DND-41 (cell line): ENCODE data around the gene PPP1R18.

Experiments used
- ATAC-seq: fragments of 200-7000 bp; cut with Tn5 transposase; 3 replicates; pipeline ENCODE4 v1.9.1; 2021; ENCODE audit warnings: low read depth; ENCODE audit not compliant: insufficient read depth
- DNase-seq: peaks from one replicate; pipeline ENCODE4 v3.0.0-alpha.2; 2020
- H2AFZ ChIP-seq: 2 replicates; pipeline ENCODE4 v1.6.0; 2012; ENCODE audit warnings: low read depth, low read length
- H3K27ac ChIP-seq: 2 replicates; pipeline ENCODE4 v1.5.1; 2012; ENCODE audit warnings: low read length, inconsistent platforms
- H3K27me3 ChIP-seq: fragments of 200-600 bp; sonication (generic); 2 replicates; pipeline ENCODE4 v1.6.0; 2012; ENCODE audit warnings: low read length, mild to moderate bottlenecking, inconsistent platforms; ENCODE audit not compliant: insufficient read depth, poor library complexity
- H3K36me3 ChIP-seq: 2 replicates; pipeline ENCODE4 v1.5.1; 2012; ENCODE audit warnings: low read length, inconsistent platforms; ENCODE audit not compliant: insufficient read depth
- H3K4me1 ChIP-seq: 2 replicates; pipeline ENCODE4 v1.5.1; 2012; ENCODE audit warnings: mild to moderate bottlenecking, low read length; ENCODE audit not compliant: insufficient read depth
- H3K4me2 ChIP-seq: 2 replicates; pipeline ENCODE4 v1.6.0; 2012; ENCODE audit warnings: mild to moderate bottlenecking, moderate library complexity, low read length, inconsistent platforms; ENCODE audit not compliant: insufficient read depth
- H3K4me3 ChIP-seq, 2 experiments: fragments of 200-600 bp in 1 of 2; shearing (Covaris generic) in 1 of 2; 2 replicates each; pipeline ENCODE4 v1.5.1; 2012 to 2016; ENCODE audit warnings: inconsistent platforms in 2 of 2, low read length in 2 of 2, mild to moderate bottlenecking in 2 of 2, low read depth in 1 of 2, moderate library complexity in 1 of 2
- H3K79me2 ChIP-seq: 2 replicates; pipeline ENCODE4 v1.6.0; 2012; ENCODE audit warnings: low read length, inconsistent platforms; ENCODE audit not compliant: insufficient read depth
- H3K9ac ChIP-seq: 2 replicates; pipeline ENCODE4 v1.6.0; 2012; ENCODE audit warnings: low read depth, mild to moderate bottlenecking, inconsistent platforms, low read length, moderate library complexity
- H3K9me3 ChIP-seq: 2 replicates; pipeline ENCODE4 v1.5.1; 2012; ENCODE audit warnings: low read length, moderate library complexity, mild to moderate bottlenecking, inconsistent platforms; ENCODE audit not compliant: insufficient read depth, severe bottlenecking
- H4K20me1 ChIP-seq: 2 replicates; pipeline ENCODE4 v1.6.0; 2012; ENCODE audit warnings: low read length; ENCODE audit not compliant: insufficient read depth
- EZH2 ChIP-seq: IDR thresholded peaks from 3 replicates; pipeline ENCODE4 v1.6.1; 2012; ENCODE audit warnings: borderline replicate concordance, low read depth, mild to moderate bottlenecking, moderate library complexity, low read length, inconsistent platforms; ENCODE audit not compliant: severe bottlenecking
- TF ChIP-seq, protein P1 (sequence below): IDR thresholded peaks from 2 replicates; pipeline ENCODE4 v1.5.1; 2012; ENCODE audit warnings: borderline replicate concordance, low read length, moderate library complexity, mild to moderate bottlenecking; ENCODE audit not compliant: poor library complexity, severe bottlenecking; ENCODE audit errors: extremely low read depth

The PPP1R18 gene

GRCh38 chr6:30647242-30648116 is 39.0 kb downstream of the PPP1R18 start:
- no peak for TF ChIP-seq EZH2
- TF ChIP-seq, protein P1, sequence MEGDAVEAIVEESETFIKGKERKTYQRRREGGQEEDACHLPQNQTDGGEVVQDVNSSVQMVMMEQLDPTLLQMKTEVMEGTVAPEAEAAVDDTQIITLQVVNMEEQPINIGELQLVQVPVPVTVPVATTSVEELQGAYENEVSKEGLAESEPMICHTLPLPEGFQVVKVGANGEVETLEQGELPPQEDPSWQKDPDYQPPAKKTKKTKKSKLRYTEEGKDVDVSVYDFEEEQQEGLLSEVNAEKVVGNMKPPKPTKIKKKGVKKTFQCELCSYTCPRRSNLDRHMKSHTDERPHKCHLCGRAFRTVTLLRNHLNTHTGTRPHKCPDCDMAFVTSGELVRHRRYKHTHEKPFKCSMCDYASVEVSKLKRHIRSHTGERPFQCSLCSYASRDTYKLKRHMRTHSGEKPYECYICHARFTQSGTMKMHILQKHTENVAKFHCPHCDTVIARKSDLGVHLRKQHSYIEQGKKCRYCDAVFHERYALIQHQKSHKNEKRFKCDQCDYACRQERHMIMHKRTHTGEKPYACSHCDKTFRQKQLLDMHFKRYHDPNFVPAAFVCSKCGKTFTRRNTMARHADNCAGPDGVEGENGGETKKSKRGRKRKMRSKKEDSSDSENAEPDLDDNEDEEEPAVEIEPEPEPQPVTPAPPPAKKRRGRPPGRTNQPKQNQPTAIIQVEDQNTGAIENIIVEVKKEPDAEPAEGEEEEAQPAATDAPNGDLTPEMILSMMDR, result no peak
- H3K27me3 ChIP-seq, result no peaks in the 10 kb centered on the region
- peak overlapping the region; percentile 94 to 98 for H3K4me3 ChIP-seq
- H4K20me1 ChIP-seq, result peaks cover 9% of the 10 kb centered on the region; the same call in 1 of the 2 replicates
- H2AFZ ChIP-seq, result peak overlapping the region; percentile 95
- peaks cover 62% of the 10 kb centered on the region for H3K79me2 ChIP-seq
- peak overlapping the region; percentile 95 for H3K27ac ChIP-seq
- peaks cover 32% of the 10 kb centered on the region for H3K4me1 ChIP-seq
- ATAC-seq (peak; percentile 79), DNase-seq (peak; percentile 74)
- peak overlapping the region; percentile 68 for H3K4me2 ChIP-seq
- no peaks in the 10 kb centered on the region for H3K9me3 ChIP-seq
- H3K36me3 ChIP-seq, result peaks cover 61% of the 10 kb centered on the region
- peak overlapping the region; percentile 96 for H3K9ac ChIP-seq

GRCh38 chr6:30646450-30647241 is 39.8 kb downstream of the PPP1R18 start, which contains the start of gene C6orf136:
C6orf136 (plus strand) TSS chr6:30647133; CDS start chr6:30647232, 99 bp downstream.
- Histone ChIP-seq H3K27ac (peak within 1 kb of the TSS; percentile 95), H2AFZ (peak within 1 kb of the TSS; percentile 95), H3K4me2 (peak within 1 kb of the TSS; percentile 68), H3K36me3 (peaks cover 59% of the 10 kb centered on the region), H3K9me3 (no peaks in the 10 kb centered on the region), H3K79me2 (peaks cover 62% of the 10 kb centered on the region), H3K4me3 (peak within 1 kb of the TSS; percentile 94 to 98), H3K27me3 (no peaks in the 10 kb centered on the region), H3K4me1 (peaks cover 32% of the 10 kb centered on the region), H3K9ac (peak within 1 kb of the TSS; percentile 96), H4K20me1 (peaks cover 9% of the 10 kb centered on the region; the same call in 1 of the 2 replicates)
- DNase-seq, result peak; percentile 95
- TF ChIP-seq, protein P1, result no peak
- TF ChIP-seq EZH2, result no peak
- peak; percentile 78 for ATAC-seq

- H3K27me3 ChIP-seq, result no peaks in the 10 kb centered on the region
- H3K4me2 ChIP-seq, result peak overlapping the region; percentile 68
- ATAC-seq, result no peak
- H3K9ac ChIP-seq, result peak overlapping the region; percentile 96
- H3K36me3 ChIP-seq, result peaks cover 60% of the 10 kb centered on the region
- H3K27ac ChIP-seq, result peak overlapping the region; percentile 19
- H3K4me1 ChIP-seq, result peaks cover 32% of the 10 kb centered on the region
- TF ChIP-seq, protein P1, result no peak
- no peak for TF ChIP-seq EZH2
- DNase-seq, result no peak
- H3K9me3 ChIP-seq, result no peaks in the 10 kb centered on the region
- no peak overlapping the region for H2AFZ ChIP-seq
- peaks cover 9% of the 10 kb centered on the region; the same call in 1 of the 2 replicates for H4K20me1 ChIP-seq
- peaks cover 62% of the 10 kb centered on the region for H3K79me2 ChIP-seq
- H3K4me3 ChIP-seq, result peak overlapping the region in 1 of 2 experiments; percentile 98; a peak in 2 of 4 replicates
These were observed 40.5 kb downstream of the PPP1R18 start for GRCh38 chr6:30645989-30646388.
